ENCODE results near the gene NSD2.

The NSD2 gene

DNA sequence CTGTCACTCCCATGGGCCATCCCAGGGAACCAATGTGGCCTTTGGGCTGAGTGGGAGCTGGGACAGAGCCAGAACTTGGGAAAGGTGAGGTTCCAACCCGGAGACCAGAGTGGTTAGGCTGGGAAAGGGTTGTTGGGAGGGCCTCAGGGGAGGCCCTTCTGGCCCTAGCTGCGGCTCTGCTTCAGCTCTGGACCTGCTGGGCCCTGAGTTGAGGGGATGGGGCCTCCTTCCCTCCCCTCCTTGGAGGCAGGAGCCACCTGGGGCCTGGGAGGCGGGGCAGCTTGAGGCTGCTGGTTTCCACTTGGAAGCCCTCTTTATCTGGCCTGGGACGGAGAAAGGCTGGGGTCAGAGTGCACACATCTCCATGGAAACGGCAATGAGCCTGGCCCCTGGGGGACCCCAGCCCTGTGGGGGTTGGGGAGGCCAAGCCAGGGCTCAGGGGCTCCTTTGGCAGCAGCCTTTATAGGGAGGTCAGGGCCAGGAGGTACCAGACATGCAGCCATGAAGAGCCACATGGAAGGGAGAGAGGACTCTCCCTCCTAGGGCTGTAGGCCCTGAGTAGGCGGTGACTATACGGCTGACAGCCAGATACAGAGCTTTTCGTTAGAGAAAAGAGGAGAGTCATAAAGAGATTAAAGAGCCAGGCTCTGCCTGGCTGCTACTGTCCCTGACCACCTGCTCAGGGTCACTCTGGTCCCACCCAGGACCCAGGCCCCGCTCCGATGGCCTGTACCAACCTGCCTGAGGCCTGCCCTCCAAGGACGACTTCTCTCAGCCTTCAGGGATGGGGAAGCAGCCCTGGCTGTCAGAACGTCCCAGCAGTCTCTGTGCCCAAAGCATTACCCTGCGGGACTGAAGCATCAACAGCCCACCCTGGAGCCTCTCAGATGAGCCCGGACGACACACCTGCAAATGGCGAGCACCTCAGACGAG lies 6.9 kb upstream of the NSD2 start:
- DNase-seq: no peak

DNA sequence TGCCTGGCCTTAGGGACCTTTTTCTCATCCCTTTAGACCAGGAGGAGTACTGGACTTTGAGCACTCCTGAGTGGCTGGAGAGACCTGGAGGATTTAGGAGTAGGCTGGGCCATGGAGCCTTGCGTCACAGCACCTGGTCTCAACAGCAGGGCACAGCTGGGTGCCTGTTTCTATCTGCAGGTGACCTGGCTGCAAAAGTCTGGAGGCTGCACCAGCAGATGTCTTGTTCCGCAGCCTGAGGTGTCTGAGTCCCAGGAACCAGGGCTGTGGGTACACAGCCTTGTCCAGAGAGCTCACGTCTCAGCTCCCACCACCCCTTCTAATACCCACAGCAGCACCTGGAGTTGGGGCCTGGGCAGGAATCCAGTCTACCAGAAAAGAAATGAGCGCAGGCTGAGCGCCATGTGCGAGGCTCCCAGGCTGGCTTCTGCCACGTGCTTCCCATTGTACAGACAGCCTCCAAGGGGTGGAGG lies 5.0 kb upstream of the NSD2 start:
- no peak for DNase-seq

DNA sequence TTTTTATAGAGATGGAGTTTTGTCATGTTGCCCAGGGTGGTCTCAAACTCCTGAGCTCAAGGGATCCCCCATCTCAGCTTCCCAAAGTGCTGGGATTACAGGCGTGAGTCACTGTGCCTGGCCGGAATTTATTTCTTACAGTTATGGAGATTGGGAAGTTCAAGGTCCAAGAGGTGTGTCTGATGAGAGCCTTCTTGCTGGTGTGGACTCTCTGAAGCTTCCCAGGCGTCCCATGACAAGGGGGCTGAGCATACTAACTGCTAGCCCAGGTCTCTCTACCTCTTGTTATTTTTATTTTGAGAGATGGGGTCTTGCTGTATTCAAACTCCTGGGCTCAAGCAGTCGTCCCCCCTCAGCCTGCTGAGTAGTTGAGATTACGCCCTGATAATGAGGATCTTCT lies 2.9 kb upstream of the NSD2 start:
- no peak for DNase-seq

DNA sequence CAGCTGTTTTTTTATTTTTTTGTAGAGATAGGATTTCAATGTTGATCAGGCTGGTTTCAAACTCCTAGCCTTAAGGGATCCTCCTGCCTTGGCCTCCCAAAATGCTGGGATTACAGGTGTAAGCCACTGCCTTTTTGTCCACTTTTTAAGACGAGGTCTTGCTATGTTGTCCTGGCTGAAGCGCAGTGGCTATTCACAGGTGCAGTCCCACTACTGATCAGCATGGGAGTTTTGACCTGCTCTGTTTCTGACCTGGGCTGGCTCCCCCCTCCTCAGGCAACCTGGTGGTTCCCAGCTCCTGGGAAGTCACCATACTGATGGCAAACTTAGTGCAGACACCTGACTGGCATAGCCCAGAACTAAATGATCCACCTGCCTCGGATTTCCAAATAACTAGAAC lies 2.3 kb upstream of the NSD2 start:
- DNase-seq: no peak

DNA sequence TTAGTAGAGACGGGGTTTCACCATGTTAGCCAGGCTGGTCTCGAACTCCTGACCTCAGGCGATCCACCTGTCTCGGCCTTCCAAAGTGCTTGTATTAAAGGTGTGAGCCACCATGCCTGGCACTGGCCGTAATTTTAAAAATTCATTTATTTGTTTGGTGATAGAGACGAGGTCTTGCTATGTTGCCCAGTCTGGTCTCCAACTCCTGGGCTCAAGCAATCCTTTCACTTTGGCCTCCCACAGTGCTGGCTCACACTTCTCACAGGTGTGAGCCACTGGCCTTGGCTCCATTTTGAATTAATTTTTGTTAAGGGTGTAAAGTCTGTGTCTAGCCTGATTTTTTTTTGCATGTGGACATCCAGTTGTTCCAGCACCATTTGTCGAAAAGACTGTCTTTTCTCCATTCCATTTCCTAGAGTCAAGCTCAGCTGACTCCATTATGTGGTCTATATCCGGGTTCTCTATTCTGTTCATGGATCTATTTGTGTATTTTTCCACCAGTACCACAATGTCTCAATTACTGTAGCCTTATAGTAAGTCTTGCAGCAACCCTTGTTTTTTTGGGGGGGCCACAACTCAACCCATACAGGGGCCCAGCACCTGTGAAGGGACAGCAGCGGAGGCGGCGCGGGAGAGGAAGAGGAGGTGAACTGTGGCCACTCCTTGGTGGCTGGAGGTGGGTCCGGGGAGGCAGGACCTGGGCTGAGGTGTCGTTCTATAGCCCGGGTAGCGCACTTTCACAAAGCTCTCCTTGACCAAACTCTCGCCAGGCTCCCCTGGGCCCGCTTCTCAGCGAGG lies 1.5 kb upstream of the NSD2 start:
- no peak for DNase-seq

DNA sequence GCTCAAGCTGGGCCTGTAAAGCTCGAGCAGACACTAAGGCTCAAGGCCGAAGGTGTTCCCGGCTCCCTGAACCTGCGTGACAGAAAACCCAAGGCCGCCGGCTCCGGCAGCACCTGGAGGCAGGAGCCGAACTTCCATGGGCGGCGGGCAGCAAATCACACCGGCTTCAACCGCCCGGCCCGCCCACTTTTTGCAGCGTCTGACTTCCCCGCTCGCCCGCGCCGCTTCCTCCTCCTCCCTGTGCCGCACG lies 940 bp upstream of the NSD2 start:
- DNase-seq: peak; percentile 84 to 85

DNA sequence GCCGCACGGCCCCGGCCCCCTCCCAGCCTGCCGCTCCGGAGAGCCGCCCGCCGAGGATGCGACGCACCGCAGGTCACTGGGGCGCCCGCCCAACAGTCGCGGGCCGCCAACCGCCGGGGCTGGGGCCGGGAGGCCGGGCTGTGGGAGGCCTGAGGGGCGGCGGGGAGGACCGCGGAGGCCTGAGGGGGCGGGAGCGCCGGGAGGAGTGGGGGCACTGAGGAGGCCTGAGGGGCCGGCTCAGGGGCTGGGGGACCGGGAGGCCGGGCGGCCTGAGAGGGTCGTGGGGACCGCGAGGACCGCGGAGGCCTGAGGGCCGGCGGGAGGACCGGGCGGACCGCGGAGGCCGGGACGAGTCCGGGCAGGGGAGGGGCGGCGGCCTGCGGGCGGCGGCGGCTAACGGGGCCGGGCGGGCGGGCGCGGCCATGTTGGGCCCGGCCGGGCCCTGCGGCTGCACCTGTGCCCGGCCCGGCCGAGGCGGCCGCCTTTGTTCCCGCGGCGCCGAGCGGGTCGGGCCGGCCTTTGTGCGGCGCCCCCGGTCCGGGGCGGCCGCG lies 353 bp downstream of the NSD2 start:
- DNase-seq: no peak

DNA sequence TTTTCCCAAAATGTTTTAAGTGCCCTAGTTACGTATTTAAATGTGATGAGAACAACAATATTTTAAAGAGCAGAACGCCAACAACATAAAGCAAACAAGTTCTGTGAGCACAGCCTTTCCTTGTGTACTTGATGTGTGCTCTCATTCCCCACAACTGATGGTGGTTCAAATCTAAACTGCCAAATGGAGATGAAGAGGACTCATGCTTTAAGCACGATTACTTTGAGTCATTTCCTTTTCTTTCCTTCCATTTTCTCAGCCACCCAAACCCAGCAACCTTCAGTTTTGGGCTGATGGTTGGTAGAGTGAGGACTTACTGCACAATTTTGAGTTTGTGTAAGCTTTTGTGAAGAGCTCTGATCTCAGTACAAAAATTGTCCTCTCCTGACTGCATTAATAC lies 1.7 kb downstream of the NSD2 start:
- peak in 1 of 2 donors; percentile 37 for DNase-seq

DNA sequence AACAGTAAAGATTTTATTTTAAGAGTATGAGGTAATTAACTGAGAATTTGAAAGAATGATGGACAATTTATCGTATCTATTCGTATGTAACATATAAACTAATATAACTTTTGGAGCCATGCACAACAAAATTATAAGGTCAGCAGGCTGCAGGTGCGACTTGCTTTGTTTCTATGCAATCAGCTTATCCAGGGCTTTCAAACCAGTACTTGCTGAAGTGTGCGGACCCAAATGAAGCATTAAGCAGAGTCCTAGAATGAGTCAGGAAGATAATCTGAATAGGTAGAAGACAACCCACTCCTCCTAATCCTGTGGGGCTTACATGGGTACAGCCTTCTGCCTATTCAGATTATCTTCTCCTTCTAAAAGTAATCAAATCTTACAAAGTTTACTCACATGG lies 2.1 kb downstream of the NSD2 start:
- no peak for DNase-seq

DNA sequence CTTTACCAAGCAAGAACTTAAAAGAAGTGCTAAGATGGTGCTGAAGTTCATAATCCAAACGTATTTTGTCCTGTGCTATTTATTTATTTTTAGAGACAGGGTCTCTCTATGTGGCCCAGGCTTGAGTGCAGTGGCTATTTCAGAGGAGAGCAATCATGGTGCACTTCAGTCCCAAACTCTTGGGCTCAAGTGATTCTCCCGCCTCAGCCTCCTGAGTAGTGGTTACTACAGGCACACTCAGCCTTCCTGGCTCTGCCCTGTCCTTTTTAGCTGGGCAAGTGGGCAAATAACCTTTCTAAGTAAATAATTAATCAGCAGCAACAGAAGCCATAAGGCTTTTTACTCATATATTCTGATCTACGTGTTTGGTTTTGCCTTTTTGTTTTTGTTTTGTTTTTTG lies 2.6 kb downstream of the NSD2 start:
- no peak for DNase-seq

DNA sequence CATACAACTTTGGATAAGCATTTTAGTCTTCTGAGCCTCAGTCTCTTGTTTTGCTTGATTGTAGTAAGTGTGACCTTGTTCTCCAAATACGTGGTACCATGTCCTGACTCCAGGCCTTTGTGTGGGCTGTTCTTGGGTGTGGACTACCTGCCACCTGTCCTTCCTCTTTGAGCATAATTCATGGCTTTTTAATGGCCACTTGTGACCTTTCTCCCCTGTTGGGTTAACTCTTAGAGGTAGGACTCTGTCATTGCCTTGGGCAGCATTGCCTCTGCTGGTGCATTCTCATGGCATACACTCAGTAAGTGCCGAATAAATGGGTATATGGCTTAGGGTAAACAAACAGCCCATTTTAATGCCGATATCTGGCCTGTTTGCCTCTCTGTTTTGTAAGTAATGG lies 3.0 kb downstream of the NSD2 start:
- no peak for DNase-seq

DNA sequence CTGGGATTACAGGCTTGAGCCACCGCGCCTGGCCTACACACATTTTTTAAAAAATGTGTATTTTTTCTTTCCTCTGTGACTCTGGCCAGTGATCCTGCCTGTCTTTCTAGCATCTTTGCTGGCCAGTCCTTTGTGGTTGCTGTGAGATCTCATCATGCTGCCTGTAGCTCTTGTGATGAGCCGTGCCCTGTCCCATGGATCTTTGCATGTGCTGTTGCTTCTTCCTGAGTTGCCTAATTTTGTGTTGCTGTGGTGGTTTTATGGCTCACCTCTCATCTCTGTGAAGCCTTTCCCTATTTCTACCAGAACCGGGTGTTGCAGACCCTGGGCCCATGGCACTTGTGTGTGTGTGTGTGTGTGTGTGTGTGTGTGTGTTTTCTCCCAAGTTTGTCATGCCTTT lies 8.3 kb downstream of the NSD2 start:
- no peak for DNase-seq

DNA sequence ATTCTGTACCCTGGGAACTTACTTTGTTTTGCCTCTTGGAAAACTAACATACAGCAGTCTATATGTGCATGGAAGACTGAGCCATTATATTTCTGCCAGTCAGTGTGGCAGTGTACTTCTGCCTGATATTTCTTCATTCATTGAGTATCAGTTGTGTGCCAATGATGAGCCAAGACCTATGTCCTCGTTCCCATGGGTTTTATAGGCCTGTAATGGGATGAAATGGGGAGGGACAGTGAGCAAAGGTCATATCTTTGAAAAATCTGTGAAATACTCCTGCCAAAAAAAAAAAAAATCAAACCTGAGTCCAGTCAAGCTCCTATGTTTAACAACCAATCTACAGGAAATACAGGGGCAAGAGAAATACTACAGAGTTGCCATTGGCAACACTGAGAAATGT lies 9.1 kb downstream of the NSD2 start:
- no peak for DNase-seq

DNA sequence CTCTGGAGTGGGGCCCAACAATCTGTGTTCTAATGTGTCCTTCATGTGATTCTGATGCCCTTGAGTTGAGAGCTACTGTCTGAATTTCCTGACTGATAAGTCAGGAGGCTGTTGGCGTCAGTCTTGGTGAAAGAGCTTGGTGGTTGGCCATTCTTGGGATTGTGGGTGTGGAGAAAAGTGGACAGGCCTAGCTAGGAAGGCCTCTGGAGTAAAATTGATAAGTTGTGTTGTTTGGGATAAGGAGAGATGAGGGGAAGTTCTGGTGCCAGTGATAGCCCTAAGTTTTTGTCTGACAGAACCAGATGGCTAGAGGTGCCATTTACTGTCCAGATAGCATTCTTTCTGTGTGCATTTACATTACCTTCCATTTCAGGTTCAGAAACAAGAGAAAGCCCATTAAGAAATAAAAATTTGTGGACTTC lies 11.7 kb downstream of the NSD2 start:
- no peak for DNase-seq

DNA sequence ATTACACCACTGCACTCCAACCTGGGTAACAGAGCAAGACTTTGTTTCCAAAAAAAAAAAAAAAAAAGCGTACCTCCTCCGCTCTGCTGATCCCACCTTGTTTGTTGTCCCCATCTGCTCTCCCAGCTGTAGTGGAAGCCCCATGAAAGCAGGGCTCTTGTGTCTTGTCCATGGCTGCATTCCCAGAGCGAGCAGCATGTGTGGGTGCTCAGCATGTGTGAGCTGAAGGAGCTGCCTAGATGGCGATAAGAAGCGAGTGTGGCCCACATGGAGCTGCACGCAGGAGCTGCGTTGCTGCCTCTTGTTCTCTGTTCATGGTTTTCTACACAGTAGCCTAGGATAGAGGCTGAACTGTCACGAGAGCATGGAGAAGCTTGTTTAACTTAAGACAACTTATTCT lies 12.4 kb downstream of the NSD2 start:
- no peak for DNase-seq

DNA sequence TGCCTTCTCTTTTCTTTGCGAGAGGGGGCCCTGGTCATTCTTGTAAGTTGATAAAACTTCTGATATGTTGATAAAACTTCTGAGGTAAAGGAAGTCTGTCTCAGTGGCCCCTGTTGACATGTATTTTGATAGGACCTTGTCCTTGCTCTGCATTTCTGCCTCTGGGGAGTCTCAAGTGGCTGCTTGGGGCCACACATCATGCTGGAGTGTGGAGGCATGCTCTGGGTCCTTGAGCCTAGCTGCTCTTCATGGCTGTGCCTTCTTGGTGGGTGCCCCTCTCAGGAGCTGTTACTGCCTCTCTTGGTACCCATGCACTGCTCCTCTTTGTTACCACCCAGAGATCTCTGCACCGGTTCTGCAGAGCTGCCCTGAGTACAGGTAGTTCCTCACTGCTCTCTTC lies 14.2 kb downstream of the NSD2 start:
- no peak for DNase-seq

DNA sequence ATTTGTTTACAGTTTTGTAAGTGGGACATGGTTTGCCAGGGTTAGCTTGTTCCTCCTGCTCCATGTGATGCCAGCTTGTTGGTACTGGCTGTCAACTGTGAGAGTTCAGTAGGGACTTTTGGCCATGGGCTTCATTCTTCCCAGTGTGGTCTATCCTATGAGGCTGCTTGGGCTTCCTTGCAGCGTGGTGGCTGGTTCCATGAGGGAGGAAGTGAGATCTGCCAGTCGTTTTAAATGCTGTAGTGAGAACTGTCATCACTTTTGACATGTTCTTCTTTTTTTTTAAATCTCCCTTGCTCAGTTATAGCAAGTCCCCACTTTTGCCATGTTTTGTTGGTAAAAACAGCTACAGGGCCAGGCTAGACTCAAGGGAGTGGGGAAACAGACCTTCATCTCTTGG lies 15.9 kb downstream of the NSD2 start:
- no peak for DNase-seq

DNA sequence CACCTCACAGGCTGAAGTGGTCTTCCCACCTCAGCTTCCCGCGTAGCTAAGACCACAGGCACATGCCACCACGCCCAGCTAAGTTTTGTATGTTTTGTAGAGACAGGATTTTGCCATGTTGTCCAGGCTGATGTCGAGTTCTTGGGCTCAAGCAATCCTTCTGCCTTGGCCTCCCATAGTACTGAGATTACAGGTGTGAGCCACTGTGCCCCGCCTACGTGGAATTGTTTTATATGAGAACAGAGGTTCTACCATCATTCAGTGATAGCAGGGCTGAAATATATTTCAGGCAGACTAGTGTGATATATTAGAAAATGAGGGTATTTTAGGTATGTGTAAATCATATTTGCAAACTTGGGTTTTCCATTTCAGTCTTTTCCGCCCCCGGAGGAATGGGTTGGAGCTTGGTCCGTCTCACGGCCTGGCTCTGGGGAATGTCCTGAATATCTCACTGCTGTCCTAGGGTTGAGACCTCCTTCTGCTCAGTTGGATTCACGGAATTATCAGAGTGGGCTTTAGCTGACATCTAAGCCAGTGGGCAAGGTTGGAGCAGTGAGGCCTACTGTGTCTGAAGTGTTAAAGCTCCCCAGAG lies 19.9 kb downstream of the NSD2 start:
- DNase-seq: no peak

DNA sequence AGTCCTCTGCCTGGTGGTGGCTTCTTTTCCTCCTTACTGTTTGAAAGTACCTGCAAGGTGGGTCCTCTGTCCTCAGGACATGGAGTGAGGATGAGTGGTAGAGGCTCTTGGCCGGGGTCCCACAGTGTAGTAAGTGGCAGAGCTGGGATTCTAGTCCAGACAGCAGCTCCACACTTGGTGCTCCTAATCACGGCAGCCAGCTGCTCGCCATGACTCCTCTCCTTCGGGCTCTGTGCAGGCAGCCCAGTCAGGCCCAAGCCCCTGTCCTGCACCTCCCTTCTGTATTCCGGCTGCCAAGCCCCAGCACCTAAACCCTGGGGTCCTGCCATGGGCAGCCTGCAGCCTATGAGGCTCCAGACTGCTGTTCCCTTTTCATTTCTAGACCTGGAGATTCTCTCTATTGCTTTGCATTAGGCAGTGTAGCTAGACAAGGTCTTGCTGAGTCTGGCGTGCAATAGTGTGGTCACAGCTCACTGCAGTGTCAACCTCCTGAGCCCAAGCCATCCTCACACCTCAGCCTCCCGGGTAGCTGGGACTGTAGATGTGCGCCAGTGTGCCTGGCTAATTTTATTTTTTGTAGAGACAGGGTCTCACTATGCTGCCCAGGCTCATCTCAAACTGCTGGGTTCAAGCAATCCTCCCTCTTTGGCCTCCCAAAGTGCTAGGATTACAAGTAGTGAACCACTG lies 24.9 kb downstream of the NSD2 start:
- DNase-seq: no peak

DNA sequence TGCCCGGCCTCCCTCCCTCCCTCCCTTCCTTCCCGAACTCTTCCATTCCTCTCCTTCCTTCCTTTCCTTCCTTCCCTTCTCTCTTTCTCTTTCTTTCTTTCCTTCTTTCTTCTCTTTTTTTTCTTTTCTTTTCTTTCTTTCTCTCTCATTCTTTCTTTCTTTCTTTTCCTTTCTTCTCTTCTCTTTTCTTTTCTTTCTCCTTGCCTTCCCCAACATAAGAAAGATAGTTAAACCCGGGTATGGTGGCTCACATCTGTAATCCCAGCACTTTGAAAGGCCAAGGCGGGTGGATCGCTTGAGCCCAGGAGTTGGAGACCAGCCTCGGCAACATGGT lies 25.4 kb downstream of the NSD2 start:
- DNase-seq: no peak

DNA sequence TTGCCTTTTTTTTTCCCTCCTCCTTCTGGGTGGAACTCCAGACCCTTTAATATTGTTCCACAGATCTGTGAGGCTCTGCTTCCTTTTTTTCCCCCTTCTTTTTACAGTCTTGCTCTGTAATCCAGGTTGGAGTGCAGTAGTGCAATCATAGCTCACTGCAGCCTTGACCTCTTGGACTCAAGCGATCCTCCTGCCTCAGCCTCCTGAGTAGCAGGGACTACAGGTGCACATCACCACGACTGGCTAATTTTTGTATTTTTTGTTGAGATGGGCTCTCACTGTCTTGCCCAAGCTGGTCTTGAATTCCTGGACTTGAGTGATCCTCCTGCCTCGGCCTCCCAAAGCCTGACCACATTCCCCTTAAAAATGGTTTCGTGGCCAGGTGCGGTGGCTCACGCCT lies 26.8 kb downstream of the NSD2 start:
- no peak for DNase-seq

DNA sequence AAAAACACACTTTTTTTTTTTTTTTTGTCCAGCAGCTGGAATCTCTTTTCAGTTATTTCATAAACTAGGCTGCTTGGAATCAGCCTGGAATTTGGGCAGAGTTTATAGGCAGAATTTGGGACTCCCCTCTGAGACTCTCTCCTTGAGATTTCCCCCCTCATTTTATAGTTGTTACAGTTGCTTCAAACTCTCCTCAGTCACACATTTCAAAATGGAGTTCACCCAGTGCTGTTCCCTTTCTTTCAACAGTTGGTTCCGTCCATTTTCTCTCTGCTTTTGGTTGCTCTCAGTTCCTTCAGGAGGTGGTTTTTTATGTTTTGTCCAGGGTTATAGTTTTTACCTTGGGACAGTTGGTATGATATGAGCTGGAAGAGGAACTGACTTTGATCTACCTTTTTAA lies 27.5 kb downstream of the NSD2 start:
- DNase-seq: no peak

Data from CD4-positive, alpha-beta T cell treated with Interleukin-4 for 1 hour (primary cell).